A673 (cell line): ENCODE results near the gene GIPC2. TPM values are rescaled to one million over a fixed set of nuclear protein-coding genes. Genes with fewer than 3 reads are reported as not detected.

Experiments used
- BruUV-seq: library from RNA; stranded (reverse); fragments of 400-500 nt; replicated peaks from 2 replicates; lab custom pipeline; 2021; lab: Mats Ljungman, UMichigan
- CTCF ChIA-PET: fragments of 300-600 bp; sonication (Branson Sonifier 250); formaldehyde crosslinking; loops from one replicate; lab custom pipeline; 2022; ENCODE audit warnings: antibody characterized with exemption; lab: Charles Lee
- POLR2A ChIA-PET: fragments of 300-600 bp; sonication (Branson Sonifier 250); formaldehyde crosslinking; loops from one replicate; lab custom pipeline; 2022; ENCODE audit warnings: antibody characterized with exemption; ENCODE audit not compliant: low non-redundant PET; lab: Charles Lee
- DNase-seq: peaks from one replicate; pipeline ENCODE4 v3.0.0-alpha.2; 2015; ENCODE audit warnings: low spot score
- H3K27ac ChIP-seq: fragments of 200-600 bp; sonication (generic); 2 replicates; pipeline ENCODE4 v1.5.1; 2016; ENCODE audit warnings: mixed run types, low read depth, mild to moderate bottlenecking, mixed read lengths, antibody characterized with exemption, low read length; ENCODE audit not compliant: poor library complexity, severe bottlenecking
- H3K27me3 ChIP-seq: fragments of 200-600 bp; sonication (generic); replicated peaks from 2 replicates; pipeline ENCODE4 v1.6.1; 2017; ENCODE audit warnings: mixed run types, low read depth, mild to moderate bottlenecking, mixed read lengths, antibody characterized with exemption, low read length; ENCODE audit not compliant: insufficient read depth, poor library complexity
- H3K36me3 ChIP-seq: fragments of 200-600 bp; sonication (generic); 2 replicates; pipeline ENCODE4 v1.6.1; 2016; ENCODE audit warnings: mixed run types, mild to moderate bottlenecking, mixed read lengths, antibody characterized with exemption, low read length; ENCODE audit not compliant: insufficient read depth, poor library complexity, severe bottlenecking
- H3K4me1 ChIP-seq: fragments of 200-600 bp; sonication (generic); 2 replicates; pipeline ENCODE4 v1.6.1; 2017; ENCODE audit warnings: mixed run types, mild to moderate bottlenecking, mixed read lengths, antibody characterized with exemption, low read length; ENCODE audit not compliant: insufficient read depth, poor library complexity, severe bottlenecking
- H3K4me3 ChIP-seq: fragments of 200-600 bp; sonication (generic); 2 replicates; pipeline ENCODE4 v1.5.1; 2016; ENCODE audit warnings: low read depth, mixed run types, mild to moderate bottlenecking, mixed read lengths, low read length; ENCODE audit not compliant: poor library complexity, severe bottlenecking
- H3K9me3 ChIP-seq: fragments of 200-600 bp; sonication (generic); 2 replicates; pipeline ENCODE4 v1.6.1; 2016; ENCODE audit warnings: mixed run types, low read depth, mild to moderate bottlenecking, mixed read lengths, antibody characterized with exemption, low read length; ENCODE audit not compliant: poor library complexity, severe bottlenecking
- CTCF ChIP-seq: fragments of 300-800, 200-600 bp; sonication (generic); conservative IDR thresholded peaks from 2 replicates; pipeline ENCODE4 v1.5.1; 2017; ENCODE audit warnings: low read depth, mild to moderate bottlenecking, antibody characterized with exemption, low read length, moderate library complexity, mixed read lengths
- EZH2 ChIP-seq: fragments of 200-600 bp; sonication (generic); IDR thresholded peaks from 2 replicates; pipeline ENCODE4 v1.6.1; 2017; ENCODE audit warnings: borderline replicate concordance, low read depth, mild to moderate bottlenecking, mixed read lengths, antibody characterized with exemption, low read length; ENCODE audit not compliant: poor library complexity, severe bottlenecking
- intact Hi-C: fragments of 100-400 bp; cut with micrococcal nuclease; formaldehyde crosslinking; loops from one replicate; pipeline ENCODE4 v1.10.0; 2022; ENCODE audit not compliant: unreplicated experiment
- total RNA-seq: library from RNA; stranded (reverse); gene quantifications from 2 replicates; pipeline ENCODE4 v1.2.3, GENCODE V29; 2021

The GIPC2 gene
- total RNA-seq, 1 experiment from 2014 or later, result not detected

DNA sequence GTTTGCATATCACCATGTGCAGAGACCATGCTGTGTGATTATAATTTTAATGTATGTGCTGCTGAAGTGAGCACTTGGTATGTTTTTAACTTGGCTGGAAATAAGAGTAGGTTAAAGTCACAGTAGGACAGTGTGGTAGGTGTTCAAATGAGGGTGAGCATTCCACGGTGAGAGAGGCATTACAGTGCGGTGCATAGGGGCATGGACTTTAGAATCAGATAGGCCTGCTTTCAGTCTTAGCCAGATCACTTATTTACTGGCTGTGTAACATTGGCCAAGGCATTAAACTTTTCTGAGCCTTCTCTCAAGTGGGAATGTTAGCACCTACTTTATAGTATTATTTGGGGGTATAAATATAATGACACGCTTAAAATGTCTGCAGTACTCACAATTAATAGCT lies 43.2 kb downstream of the GIPC2 start:
- no TSS peak for BruUV-seq
- intact Hi-C loops, result loop anchor here (5.0 kb wide), 1 partner anchor 52 kb away; no protein-coding TSS in a partner anchor
- no peak for TF ChIP-seq EZH2
- no peak for TF ChIP-seq CTCF
- H3K27ac ChIP-seq, result no peak overlapping the region
- ChIA-PET POLR2A (no interaction called here), CTCF (no interaction called here)
- H3K9me3 ChIP-seq, result no peaks in the 10 kb centered on the region
- no peaks in the 10 kb centered on the region for H3K27me3 ChIP-seq
- no peak overlapping the region for H3K4me3 ChIP-seq
- no peaks in the 10 kb centered on the region for H3K4me1 ChIP-seq
- no peak for DNase-seq
- H3K36me3 ChIP-seq, result no peaks in the 10 kb centered on the region

GRCh38 chr1:78090472-78091133 lies 44.8 kb downstream of the GIPC2 start:
- Histone ChIP-seq H3K27me3 (no peaks in the 10 kb centered on the region), H3K36me3 (no peaks in the 10 kb centered on the region), H3K4me1 (no peaks in the 10 kb centered on the region), H3K4me3 (no peak overlapping the region), H3K9me3 (no peaks in the 10 kb centered on the region), H3K27ac (no peak overlapping the region)
- CTCF ChIA-PET, result no interaction called here
- POLR2A ChIA-PET, result no interaction called here
- BruUV-seq, result no TSS peak
- intact Hi-C loops, result no loop called here
- TF ChIP-seq EZH2, result no peak
- no peak for TF ChIP-seq CTCF
- DNase-seq, result no peak

DNA sequence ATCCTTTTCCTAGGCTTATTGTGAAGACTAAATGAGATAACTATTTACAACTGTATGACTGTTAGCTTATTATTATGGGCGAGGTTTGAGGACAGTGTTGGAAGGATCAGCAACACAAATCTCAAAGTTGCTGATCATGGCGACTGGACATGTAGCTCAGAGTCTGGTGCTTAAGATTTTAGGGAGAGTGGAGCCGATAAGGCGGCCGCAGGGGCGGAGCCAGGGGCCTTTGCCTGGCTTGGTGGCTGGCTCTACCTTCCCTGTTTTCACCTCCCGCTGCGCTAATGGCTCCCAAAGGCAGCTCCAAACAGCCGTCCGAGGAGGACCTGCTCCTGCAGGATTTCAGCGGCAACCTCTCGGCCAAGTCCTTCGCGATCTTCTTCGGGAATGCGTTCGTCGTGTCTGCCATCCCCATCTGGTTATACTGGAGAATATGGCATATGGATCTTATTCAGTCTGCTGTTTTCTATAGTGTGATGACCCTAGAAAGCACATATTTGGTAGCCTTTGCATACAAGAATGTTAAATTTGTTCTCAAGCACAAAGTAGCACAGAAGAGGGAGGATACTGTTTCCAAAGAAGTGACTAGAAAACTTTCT lies 45.5 kb downstream of the GIPC2 start:
- H3K27ac ChIP-seq, result no peak overlapping the region
- DNase-seq, result no peak
- no peaks in the 10 kb centered on the region for H3K9me3 ChIP-seq
- no peaks in the 10 kb centered on the region for H3K27me3 ChIP-seq
- no peak overlapping the region for H3K4me3 ChIP-seq
- TF ChIP-seq EZH2 (no peak), CTCF (no peak)
- no TSS peak for BruUV-seq
- ChIA-PET POLR2A (no interaction called here), CTCF (no interaction called here)
- H3K4me1 ChIP-seq, result no peaks in the 10 kb centered on the region
- intact Hi-C loops, result no loop called here
- H3K36me3 ChIP-seq, result no peaks in the 10 kb centered on the region
